HEK293 (cell line): ENCODE data around the gene TMEM247.

Experiments used
- CTCF ChIA-PET: fragments of 350-600 bp; formaldehyde crosslinking; extraction: SDS; loops from one replicate; lab custom pipeline; 2021; ENCODE audit warnings: antibody characterized with exemption; lab: Yijun Ruan, JAX
- POLR2A ChIA-PET: fragments of 300-600 bp; formaldehyde crosslinking; extraction: SDS; loops from one replicate; lab custom pipeline; 2020; ENCODE audit warnings: antibody characterized with exemption, inconsistent platforms; lab: Yijun Ruan, JAX
- H3K27ac ChIP-seq: fragments of 200-500 bp; sonication (Bioruptor generic); 2 replicates; pipeline ENCODE4 v1.5.1; 2014; ENCODE audit warnings: low read depth, low read length, control low read depth, inconsistent platforms; ENCODE audit errors: extremely low read depth
- H3K36me3 ChIP-seq, 2 experiments: fragments of 200-500 bp in 1 of 2; sonication (Bioruptor generic) in 1 of 2; 1 replicate in 1 of 2; 2 replicates in 1 of 2; pipeline ENCODE4 v1.5.1; 2014 to 2017; ENCODE audit warnings: inconsistent platforms in 2 of 2, low read length in 2 of 2; ENCODE audit not compliant: control insufficient read depth in 2 of 2, insufficient read depth in 1 of 2
- H3K4me1 ChIP-seq: fragments of 200-500 bp; sonication (Bioruptor generic); 2 replicates; pipeline ENCODE4 v1.5.1; 2014; ENCODE audit warnings: mild to moderate bottlenecking, low read length, inconsistent platforms; ENCODE audit not compliant: control insufficient read depth, insufficient read depth
- H3K4me3 ChIP-seq: 2 replicates; pipeline ENCODE4 v1.5.1; 2011; ENCODE audit warnings: low read depth, mild to moderate bottlenecking, control low read depth, low read length, moderate library complexity
- H3K9me3 ChIP-seq: fragments of 200-500 bp; sonication (Bioruptor generic); 2 replicates; pipeline ENCODE4 v1.5.1; 2014; ENCODE audit warnings: low read depth, low read length, inconsistent platforms; ENCODE audit not compliant: control insufficient read depth, insufficient read depth
- IKZF3 ChIP-seq: fragments of 450-650 bp; IDR thresholded peaks from 2 replicates; pipeline ENCODE4 v1.5.0; 2018; ENCODE audit warnings: missing biosample characterization, mild to moderate bottlenecking, missing genetic modification characterization, moderate library complexity
- KLF10 ChIP-seq: fragments of 450-650 bp; IDR thresholded peaks from 2 replicates; pipeline ENCODE4 v1.5.1; 2018; ENCODE audit warnings: missing biosample characterization, mild to moderate bottlenecking, missing genetic modification characterization
- SP3 ChIP-seq: fragments of 450-650 bp; formaldehyde crosslinking; IDR thresholded peaks from 2 replicates; pipeline ENCODE4 v1.5.1; 2016; ENCODE audit warnings: missing biosample characterization, missing genetic modification characterization
- ZFHX2 ChIP-seq: fragments of 450-650 bp; formaldehyde crosslinking; conservative IDR thresholded peaks from 2 replicates; pipeline ENCODE4 v1.5.1; 2016; ENCODE audit warnings: missing biosample characterization, missing genetic modification characterization
- ZNF18 ChIP-seq: fragments of 450-650 bp; formaldehyde crosslinking; IDR thresholded peaks from 2 replicates; pipeline ENCODE4 v1.5.1; 2016; ENCODE audit warnings: missing biosample characterization, missing genetic modification characterization
- ZNF23 ChIP-seq: fragments of 450-650 bp; formaldehyde crosslinking; IDR thresholded peaks from 2 replicates; pipeline ENCODE4 v1.5.1; 2016; ENCODE audit warnings: missing biosample characterization, missing genetic modification characterization, borderline replicate concordance
- ZNF280D ChIP-seq: fragments of 450-650 bp; formaldehyde crosslinking; IDR thresholded peaks from 2 replicates; pipeline ENCODE4 v1.5.1; 2016; ENCODE audit warnings: missing biosample characterization, missing genetic modification characterization
- ZNF311 ChIP-seq: fragments of 450-650 bp; formaldehyde crosslinking; IDR thresholded peaks from 2 replicates; pipeline ENCODE4 v1.5.1; 2017; ENCODE audit warnings: missing biosample characterization, missing genetic modification characterization, borderline replicate concordance
- ZNF324 ChIP-seq: fragments of 450-650 bp; formaldehyde crosslinking; IDR thresholded peaks from 2 replicates; pipeline ENCODE4 v1.5.1; 2016; ENCODE audit warnings: missing biosample characterization, missing genetic modification characterization
- ZNF335 ChIP-seq: fragments of 450-650 bp; formaldehyde crosslinking; conservative IDR thresholded peaks from 2 replicates; pipeline ENCODE4 v1.5.1; 2016; ENCODE audit warnings: missing biosample characterization, missing genetic modification characterization
- ZNF350 ChIP-seq: fragments of 450-650 bp; formaldehyde crosslinking; IDR thresholded peaks from 2 replicates; pipeline ENCODE4 v1.5.0; 2017; ENCODE audit warnings: missing biosample characterization, mild to moderate bottlenecking, missing genetic modification characterization
- ZNF514 ChIP-seq: fragments of 450-650 bp; formaldehyde crosslinking; IDR thresholded peaks from 2 replicates; pipeline ENCODE4 v1.5.1; 2016; ENCODE audit warnings: missing biosample characterization, missing genetic modification characterization
- ZNF518A ChIP-seq: fragments of 450-650 bp; formaldehyde crosslinking; conservative IDR thresholded peaks from 2 replicates; pipeline ENCODE4 v1.5.1; 2016; ENCODE audit warnings: low read depth, missing biosample characterization, missing genetic modification characterization
- ZNF529 ChIP-seq: fragments of 450-650 bp; formaldehyde crosslinking; IDR thresholded peaks from 2 replicates; pipeline ENCODE4 v1.5.1; 2017; ENCODE audit warnings: missing genetic modification characterization, missing biosample characterization; ENCODE audit not compliant: insufficient replicate concordance
- ZNF549 ChIP-seq: fragments of 450-650 bp; IDR thresholded peaks from 2 replicates; pipeline ENCODE4 v1.5.1; 2018; ENCODE audit warnings: missing biosample characterization, missing genetic modification characterization, mild to moderate bottlenecking, inconsistent platforms, moderate library complexity
- ZNF571 ChIP-seq: fragments of 450-650 bp; formaldehyde crosslinking; IDR thresholded peaks from 2 replicates; pipeline ENCODE4 v1.5.0; 2017; ENCODE audit warnings: missing biosample characterization, missing genetic modification characterization
- ZNF658 ChIP-seq: fragments of 450-650 bp; formaldehyde crosslinking; IDR thresholded peaks from 2 replicates; pipeline ENCODE4; 2016; ENCODE audit warnings: missing biosample characterization, missing genetic modification characterization
- ZNF664 ChIP-seq: fragments of 450-650 bp; formaldehyde crosslinking; IDR thresholded peaks from 2 replicates; pipeline ENCODE4 v1.5.1; 2016; ENCODE audit warnings: missing biosample characterization, missing genetic modification characterization
- ZSCAN5A ChIP-seq: fragments of 450-650 bp; formaldehyde crosslinking; IDR thresholded peaks from 2 replicates; pipeline ENCODE4 v1.5.1; 2016; ENCODE audit warnings: missing biosample characterization, missing genetic modification characterization
- ZXDB ChIP-seq: fragments of 450-650 bp; formaldehyde crosslinking; IDR thresholded peaks from 2 replicates; pipeline ENCODE4 v1.5.1; 2016; ENCODE audit warnings: missing biosample characterization, missing genetic modification characterization

Gene TMEM247

GRCh38 chr2:46479265-46479664, at the start of gene TMEM247:
Gene TMEM247 (plus strand): TSS chr2:46479565.
- ChIA-PET POLR2A (no interaction called here), CTCF (interaction anchor here (1.1 kb wide), 1 partner anchor 111 kb away, joined by 3 read pairs; no protein-coding TSS in a partner anchor)
- TF ChIP-seq ZFHX2: no peak
- no peak for TF ChIP-seq ZNF18 (tag by site-specific recombination)
- no peak for TF ChIP-seq ZNF324 (tag by site-specific recombination)
- TF ChIP-seq ZNF664 (tag by site-specific recombination): no peak
- no peak for TF ChIP-seq ZNF23 (tag by site-specific recombination)
- TF ChIP-seq ZNF571 (tag by site-specific recombination): no peak
- no peak for TF ChIP-seq ZNF280D
- no peak for TF ChIP-seq ZNF350
- TF ChIP-seq ZNF658 (tag by site-specific recombination): no peak
- TF ChIP-seq ZNF311 (tag by site-specific recombination): no peak
- TF ChIP-seq IKZF3 (tag by site-specific recombination): no peak
- no peak for TF ChIP-seq ZNF514 (tag by site-specific recombination)
- TF ChIP-seq ZNF549: no peak
- TF ChIP-seq ZNF529: no peak
- no peak for TF ChIP-seq ZNF335 (tag by site-specific recombination)
- TF ChIP-seq KLF10: no peak
- Histone ChIP-seq H3K4me1 (peaks cover 11% of the 10 kb centered on the region), H3K27ac (no peak within 1 kb of the TSS), H3K36me3 (no peaks in the 10 kb centered on the region), H3K4me3 (no peak within 1 kb of the TSS), H3K9me3 (no peaks in the 10 kb centered on the region)

GRCh38 chr2:46430413-46430812, 49.0 kb upstream of the TMEM247 start:
- TF ChIP-seq ZNF324 (tag by site-specific recombination) (no peak), ZNF518A (no peak), ZSCAN5A (tag by site-specific recombination) (no peak), SP3 (no peak), ZXDB (tag by site-specific recombination) (no peak)
- ChIA-PET POLR2A (no interaction called here), CTCF (interaction anchor here (0.6 to 1.1 kb wide), 2 partner anchors 341 to 402 kb away, joined by 4 to 5 read pairs; no protein-coding TSS in a partner anchor)
- no peaks in the 10 kb centered on the region for H3K36me3 ChIP-seq
- H3K4me1 ChIP-seq: no peaks in the 10 kb centered on the region
- no peak overlapping the region for H3K4me3 ChIP-seq
- H3K27ac ChIP-seq: no peak overlapping the region
- H3K9me3 ChIP-seq: no peaks in the 10 kb centered on the region
